Thoracic aorta (tissue), 2 donors: ENCODE measurements around the gene EVI5L. TPM values are rescaled to one million over a fixed set of nuclear protein-coding genes. Genes with fewer than 3 reads are reported as not detected.

Source experiments
- ATAC-seq: fragments of 150-250 bp; one replicate; pipeline ENCODE4 v1.8.0; 2017; ENCODE audit warnings: low read depth; ENCODE audit not compliant: insufficient number of reproducible peaks, low FRiP score
- DNase-seq: peaks from one replicate; pipeline ENCODE4 v3.0.0-alpha.2; 2020; ENCODE audit warnings: low spot score
- H3K27ac ChIP-seq, 2 donors: fragments of 200-600 bp; sonication (generic); 1 replicate in 1 of 2; 2 replicates in 1 of 2; pipeline ENCODE4 v1.5.1; 2016; ENCODE audit warnings: mild to moderate bottlenecking in 2 of 2, moderate library complexity in 2 of 2
- H3K27me3 ChIP-seq: fragments of 200-600 bp; sonication (generic); replicated peaks from 2 replicates; pipeline ENCODE4 v1.6.0; 2016; ENCODE audit warnings: mild to moderate bottlenecking; ENCODE audit not compliant: insufficient read depth
- H3K36me3 ChIP-seq: fragments of 200-600 bp; sonication (generic); one replicate; pipeline ENCODE4 v1.5.1; 2016
- H3K4me1 ChIP-seq, 2 donors: fragments of 200-600 bp; sonication (generic); 1 replicate in 1 of 2; 2 replicates in 1 of 2; pipeline versions ENCODE4 v1.5.1 to v1.6.0; 2016; ENCODE audit warnings: low read depth in 2 of 2, mild to moderate bottlenecking in 1 of 2; ENCODE audit not compliant: control insufficient read depth in 1 of 2
- H3K4me3 ChIP-seq: fragments of 200-600 bp; sonication (generic); 2 replicates; pipeline ENCODE4 v1.5.1; 2016; ENCODE audit warnings: mild to moderate bottlenecking
- H3K9me3 ChIP-seq: fragments of 200-600 bp; sonication (generic); 2 replicates; pipeline ENCODE4 v1.5.1; 2016
- total RNA-seq, 2 donors: library from RNA; depleted of rRNA; stranded (reverse); fragments of >200 nt; gene quantifications; one replicate each; pipeline versions ENCODE4 v1.1.0 to v1.2.3, GENCODE V29; 2016
- TF ChIP-seq, protein P1 (sequence below): fragments of 200-600 bp; sonication (generic); IDR thresholded peaks from one replicate; pipeline ENCODE4 v1.5.1; 2019; ENCODE audit warnings: antibody characterized with exemption

EVI5L gene
- total RNA-seq, 2 donors from 2014 or later, result 12.1 to 16.8 TPM

DNA sequence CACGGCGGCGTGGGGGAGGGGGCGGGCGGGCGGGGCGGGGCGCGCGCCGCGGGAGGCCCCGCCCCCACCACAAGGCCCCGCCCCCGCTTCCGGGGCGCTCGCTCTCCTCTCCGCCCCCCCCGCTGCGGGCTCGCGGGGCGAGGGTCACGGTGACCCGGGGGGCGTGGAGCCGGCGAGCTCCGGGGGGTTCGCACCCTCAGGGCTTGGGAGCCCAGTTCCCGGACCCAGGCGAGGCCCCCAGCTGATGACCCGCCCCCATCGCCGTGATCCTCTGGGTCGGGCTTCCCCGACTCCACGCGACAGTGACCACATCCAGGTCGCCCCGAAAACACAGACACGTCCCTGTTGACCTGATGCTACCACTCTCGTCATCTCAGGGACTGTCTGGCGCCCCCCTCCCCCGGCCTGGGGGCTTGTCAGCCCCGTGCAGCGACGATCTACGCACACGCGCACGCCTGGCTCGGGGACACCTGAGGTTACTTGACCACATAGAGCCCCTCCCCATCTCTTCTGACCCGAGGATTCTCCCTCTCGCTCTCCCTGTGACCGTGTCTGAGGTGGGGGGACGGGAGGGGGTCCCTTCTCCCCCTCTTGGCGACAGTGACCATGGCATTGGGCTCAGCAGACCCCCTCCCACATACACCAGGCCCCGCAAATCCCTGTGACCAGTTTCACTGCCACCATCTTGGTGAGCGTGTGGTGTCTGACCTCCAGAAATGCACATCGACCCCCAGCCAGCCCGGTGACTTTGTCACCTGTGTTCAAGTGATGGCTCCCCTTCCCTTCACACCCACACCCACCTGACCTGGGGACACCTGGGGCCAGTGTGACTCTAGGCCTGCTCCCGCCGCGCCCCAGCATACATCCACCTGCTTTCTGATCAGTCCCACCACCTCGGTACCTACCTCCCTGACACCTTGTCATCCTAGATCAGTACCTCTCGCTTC, 74.3 kb downstream of the EVI5L start:
- Histone ChIP-seq H3K27me3 (no peaks in the 10 kb centered on the region), H3K9me3 (no peaks in the 10 kb centered on the region), H3K27ac (peak overlapping the region in 1 of 2 donors; percentile 64), H3K36me3 (no peaks in the 10 kb centered on the region), H3K4me3 (peak overlapping the region; percentile 76), H3K4me1 (peaks cover 18 to 43% of the 10 kb centered on the region in 2 donors)
- peak; percentile 32 for ATAC-seq
- TF ChIP-seq, protein P1, sequence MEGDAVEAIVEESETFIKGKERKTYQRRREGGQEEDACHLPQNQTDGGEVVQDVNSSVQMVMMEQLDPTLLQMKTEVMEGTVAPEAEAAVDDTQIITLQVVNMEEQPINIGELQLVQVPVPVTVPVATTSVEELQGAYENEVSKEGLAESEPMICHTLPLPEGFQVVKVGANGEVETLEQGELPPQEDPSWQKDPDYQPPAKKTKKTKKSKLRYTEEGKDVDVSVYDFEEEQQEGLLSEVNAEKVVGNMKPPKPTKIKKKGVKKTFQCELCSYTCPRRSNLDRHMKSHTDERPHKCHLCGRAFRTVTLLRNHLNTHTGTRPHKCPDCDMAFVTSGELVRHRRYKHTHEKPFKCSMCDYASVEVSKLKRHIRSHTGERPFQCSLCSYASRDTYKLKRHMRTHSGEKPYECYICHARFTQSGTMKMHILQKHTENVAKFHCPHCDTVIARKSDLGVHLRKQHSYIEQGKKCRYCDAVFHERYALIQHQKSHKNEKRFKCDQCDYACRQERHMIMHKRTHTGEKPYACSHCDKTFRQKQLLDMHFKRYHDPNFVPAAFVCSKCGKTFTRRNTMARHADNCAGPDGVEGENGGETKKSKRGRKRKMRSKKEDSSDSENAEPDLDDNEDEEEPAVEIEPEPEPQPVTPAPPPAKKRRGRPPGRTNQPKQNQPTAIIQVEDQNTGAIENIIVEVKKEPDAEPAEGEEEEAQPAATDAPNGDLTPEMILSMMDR, result no peak
- DNase-seq, result no peak

DNA sequence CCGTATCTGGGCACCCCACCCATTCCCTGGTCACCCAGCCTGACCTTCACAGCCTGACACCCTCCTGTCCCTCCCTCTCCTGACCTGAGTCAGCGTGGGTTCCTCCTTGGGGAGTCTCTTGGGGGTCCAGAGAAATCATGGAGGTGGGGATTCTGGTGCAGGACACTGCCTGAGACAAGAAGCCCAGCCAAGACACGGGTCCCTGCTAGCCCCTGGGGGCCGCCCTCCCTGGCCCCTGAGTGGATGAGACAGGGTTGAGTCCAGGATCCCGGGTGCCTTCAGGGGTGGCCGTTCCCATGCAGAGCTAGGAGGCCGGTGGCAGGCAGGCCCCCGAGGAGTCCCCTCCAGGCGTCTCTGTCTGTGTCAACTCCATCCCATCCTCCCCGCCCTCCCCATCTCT, 75.2 kb downstream of the EVI5L start:
- H3K36me3 ChIP-seq, result peaks cover 8% of the 10 kb centered on the region
- peak overlapping the region; percentile 76 for H3K4me3 ChIP-seq
- no peaks in the 10 kb centered on the region for H3K27me3 ChIP-seq
- DNase-seq, result no peak
- H3K27ac ChIP-seq, result no peak overlapping the region
- no peak for ATAC-seq
- H3K4me1 ChIP-seq, result peaks cover 18 to 43% of the 10 kb centered on the region in 2 donors
- TF ChIP-seq, protein P1, result no peak
- H3K9me3 ChIP-seq, result no peaks in the 10 kb centered on the region

GRCh38 chr19:7905859-7906258, 75.8 kb downstream of the EVI5L start:
- no peaks in the 10 kb centered on the region for H3K9me3 ChIP-seq
- DNase-seq (no peak), ATAC-seq (no peak)
- peaks cover 18 to 43% of the 10 kb centered on the region in 2 donors for H3K4me1 ChIP-seq
- H3K27me3 ChIP-seq, result no peaks in the 10 kb centered on the region
- H3K27ac ChIP-seq, result no peak overlapping the region
- TF ChIP-seq, protein P1, result no peak
- peaks cover 14% of the 10 kb centered on the region for H3K36me3 ChIP-seq
- H3K4me3 ChIP-seq, result no peak overlapping the region

GRCh38 chr19:7907122-7907521, 77.1 kb downstream of the EVI5L start:
- Histone ChIP-seq H3K27ac (no peak overlapping the region), H3K9me3 (no peaks in the 10 kb centered on the region), H3K36me3 (peaks cover 26% of the 10 kb centered on the region), H3K4me3 (no peak overlapping the region), H3K27me3 (no peaks in the 10 kb centered on the region), H3K4me1 (peaks cover 18 to 43% of the 10 kb centered on the region in 2 donors)
- ATAC-seq (no peak), DNase-seq (no peak)
- TF ChIP-seq, protein P1, result no peak

GRCh38 chr19:7907544-7907943, 77.5 kb downstream of the EVI5L start:
- H3K36me3 ChIP-seq, result peaks cover 29% of the 10 kb centered on the region
- H3K27ac ChIP-seq, result no peak overlapping the region
- TF ChIP-seq, protein P1, result no peak
- DNase-seq, result no peak
- no peaks in the 10 kb centered on the region for H3K27me3 ChIP-seq
- H3K4me1 ChIP-seq, result peaks cover 18 to 41% of the 10 kb centered on the region in 2 donors
- ATAC-seq, result no peak
- H3K9me3 ChIP-seq, result no peaks in the 10 kb centered on the region
- H3K4me3 ChIP-seq, result no peak overlapping the region
